ENCODE data around the gene LUM.

Gene LUM

GRCh38 chr12:91065396-91065795 is 45.9 kb downstream of the LUM start:
- H2AFZ ChIP-seq (ENCODE audit: low read length): no peak overlapping the region
- H3K79me2 ChIP-seq (ENCODE audit: insufficient read depth, low read length): no peaks in the 10 kb centered on the region
- H3K9me3 ChIP-seq (ENCODE audit: low read length): no peaks in the 10 kb centered on the region
- no peak overlapping the region for H3K4me2 ChIP-seq (ENCODE audit: low read length)
- no peaks in the 10 kb centered on the region for H3F3A ChIP-seq (ENCODE audit: insufficient read depth, low read length)
- TF ChIP-seq EZH2 (IDR thresholded peaks at IDR 0.05; ENCODE audit: borderline replicate concordance, low read length): no peak
- no peak for TF ChIP-seq CTCF (IDR thresholded peaks at IDR 0.05; ENCODE audit: low read length)
- H4K20me1 ChIP-seq (ENCODE audit: insufficient read depth, low read length): no peaks in the 10 kb centered on the region
- H3K36me3 ChIP-seq (ENCODE audit: insufficient read depth, low read length): no peaks in the 10 kb centered on the region
- H3K27ac ChIP-seq (ENCODE audit: low read depth, low read length, poor library complexity, severe bottlenecking): no peak overlapping the region
- H3K9ac ChIP-seq (ENCODE audit: low read length): no peak overlapping the region
- no peak overlapping the region for H3K4me3 ChIP-seq (ENCODE audit: low read depth, low read length, poor library complexity, severe bottlenecking)
- no peaks in the 10 kb centered on the region for H3K4me1 ChIP-seq (ENCODE audit: insufficient read depth, low read length, severe bottlenecking)
- no peaks in the 10 kb centered on the region for H3K27me3 ChIP-seq (ENCODE audit: insufficient read depth, low read length)
- no peaks in the 10 kb centered on the region for H3K9me2 ChIP-seq (ENCODE audit: low read depth, low read length)

- H3K9me3 ChIP-seq (ENCODE audit: low read length): no peaks in the 10 kb centered on the region
- H2AFZ ChIP-seq (ENCODE audit: low read length): no peak overlapping the region
Observed at GRCh38 chr12:91064640-91065039, 46.7 kb downstream of the LUM start.

GRCh38 chr12:91061091-91061490 is 50.2 kb downstream of the LUM start:
- no peak overlapping the region for H2AFZ ChIP-seq (ENCODE audit: low read length)
- TF ChIP-seq CTCF (IDR thresholded peaks at IDR 0.05; ENCODE audit: low read length): no peak
- no peak overlapping the region for H3K9ac ChIP-seq (ENCODE audit: low read length)

More at GRCh38 chr12:91064640-91065039, 46.7 kb downstream of the LUM start:
- no peaks in the 10 kb centered on the region for H3K4me1 ChIP-seq (ENCODE audit: insufficient read depth, low read length, severe bottlenecking)
- H3K27ac ChIP-seq (ENCODE audit: low read depth, low read length, poor library complexity, severe bottlenecking): no peak overlapping the region
- no peaks in the 10 kb centered on the region for H3K36me3 ChIP-seq (ENCODE audit: insufficient read depth, low read length)
- H3K27me3 ChIP-seq (ENCODE audit: insufficient read depth, low read length): no peaks in the 10 kb centered on the region
- H3K79me2 ChIP-seq (ENCODE audit: insufficient read depth, low read length): no peaks in the 10 kb centered on the region
- no peak for TF ChIP-seq CTCF (IDR thresholded peaks at IDR 0.05; ENCODE audit: low read length)
- no peak for TF ChIP-seq EZH2 (IDR thresholded peaks at IDR 0.05; ENCODE audit: borderline replicate concordance, low read length)
- no peak overlapping the region for H3K4me3 ChIP-seq (ENCODE audit: low read depth, low read length, poor library complexity, severe bottlenecking)
- no peaks in the 10 kb centered on the region for H3F3A ChIP-seq (ENCODE audit: insufficient read depth, low read length)
- H3K4me2 ChIP-seq (ENCODE audit: low read length): no peak overlapping the region
- H4K20me1 ChIP-seq (ENCODE audit: insufficient read depth, low read length): no peaks in the 10 kb centered on the region
- H3K9ac ChIP-seq (ENCODE audit: low read length): no peak overlapping the region
- no peaks in the 10 kb centered on the region for H3K9me2 ChIP-seq (ENCODE audit: low read depth, low read length)

More at GRCh38 chr12:91061091-91061490, 50.2 kb downstream of the LUM start:
- Histone ChIP-seq H3K4me1 (ENCODE audit: insufficient read depth, low read length, severe bottlenecking) (no peaks in the 10 kb centered on the region), H3K4me2 (ENCODE audit: low read length) (no peak overlapping the region), H3K36me3 (ENCODE audit: insufficient read depth, low read length) (no peaks in the 10 kb centered on the region), H3K27ac (ENCODE audit: low read depth, low read length, poor library complexity, severe bottlenecking) (no peak overlapping the region), H3K27me3 (ENCODE audit: insufficient read depth, low read length) (no peaks in the 10 kb centered on the region), H4K20me1 (ENCODE audit: insufficient read depth, low read length) (no peaks in the 10 kb centered on the region), H3K9me2 (ENCODE audit: low read depth, low read length) (no peaks in the 10 kb centered on the region), H3K79me2 (ENCODE audit: insufficient read depth, low read length) (no peaks in the 10 kb centered on the region), H3F3A (ENCODE audit: insufficient read depth, low read length) (no peaks in the 10 kb centered on the region), H3K4me3 (ENCODE audit: low read depth, low read length, poor library complexity, severe bottlenecking) (no peak overlapping the region), H3K9me3 (ENCODE audit: low read length) (no peaks in the 10 kb centered on the region)

All from OCI-LY1 (cell line).